GM12873 (cell line): ENCODE data around the gene DNER.

Experiments
- TF ChIP-seq, protein P1 (sequence below): IDR thresholded peaks from 2 replicates; pipeline ENCODE4 v1.5.1; 2012; ENCODE audit warnings: low read depth, mild to moderate bottlenecking, moderate library complexity, low read length, control low read depth; ENCODE audit not compliant: insufficient read depth; ENCODE audit errors: missing control alignments

Gene DNER

DNA sequence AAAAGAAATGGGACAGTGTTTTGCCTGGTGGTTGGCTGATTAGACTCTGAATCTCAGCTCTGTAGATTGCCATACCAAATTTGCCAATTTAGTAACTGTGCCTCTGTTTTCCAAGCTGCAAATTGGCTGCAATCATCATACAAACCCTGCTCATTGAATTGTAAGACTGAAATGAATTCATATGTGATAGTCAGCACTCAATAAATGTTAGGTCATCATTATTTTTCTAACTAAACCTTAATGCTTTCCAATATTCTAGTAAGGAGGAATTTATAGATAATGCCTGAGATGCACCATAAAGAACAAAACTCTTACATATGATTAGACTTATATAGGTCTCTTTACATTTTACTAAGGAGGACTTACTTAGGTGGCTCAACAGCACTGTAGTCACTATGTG is 85.3 kb downstream of the DNER start:
- TF ChIP-seq, protein P1, sequence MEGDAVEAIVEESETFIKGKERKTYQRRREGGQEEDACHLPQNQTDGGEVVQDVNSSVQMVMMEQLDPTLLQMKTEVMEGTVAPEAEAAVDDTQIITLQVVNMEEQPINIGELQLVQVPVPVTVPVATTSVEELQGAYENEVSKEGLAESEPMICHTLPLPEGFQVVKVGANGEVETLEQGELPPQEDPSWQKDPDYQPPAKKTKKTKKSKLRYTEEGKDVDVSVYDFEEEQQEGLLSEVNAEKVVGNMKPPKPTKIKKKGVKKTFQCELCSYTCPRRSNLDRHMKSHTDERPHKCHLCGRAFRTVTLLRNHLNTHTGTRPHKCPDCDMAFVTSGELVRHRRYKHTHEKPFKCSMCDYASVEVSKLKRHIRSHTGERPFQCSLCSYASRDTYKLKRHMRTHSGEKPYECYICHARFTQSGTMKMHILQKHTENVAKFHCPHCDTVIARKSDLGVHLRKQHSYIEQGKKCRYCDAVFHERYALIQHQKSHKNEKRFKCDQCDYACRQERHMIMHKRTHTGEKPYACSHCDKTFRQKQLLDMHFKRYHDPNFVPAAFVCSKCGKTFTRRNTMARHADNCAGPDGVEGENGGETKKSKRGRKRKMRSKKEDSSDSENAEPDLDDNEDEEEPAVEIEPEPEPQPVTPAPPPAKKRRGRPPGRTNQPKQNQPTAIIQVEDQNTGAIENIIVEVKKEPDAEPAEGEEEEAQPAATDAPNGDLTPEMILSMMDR = no peak

DNA sequence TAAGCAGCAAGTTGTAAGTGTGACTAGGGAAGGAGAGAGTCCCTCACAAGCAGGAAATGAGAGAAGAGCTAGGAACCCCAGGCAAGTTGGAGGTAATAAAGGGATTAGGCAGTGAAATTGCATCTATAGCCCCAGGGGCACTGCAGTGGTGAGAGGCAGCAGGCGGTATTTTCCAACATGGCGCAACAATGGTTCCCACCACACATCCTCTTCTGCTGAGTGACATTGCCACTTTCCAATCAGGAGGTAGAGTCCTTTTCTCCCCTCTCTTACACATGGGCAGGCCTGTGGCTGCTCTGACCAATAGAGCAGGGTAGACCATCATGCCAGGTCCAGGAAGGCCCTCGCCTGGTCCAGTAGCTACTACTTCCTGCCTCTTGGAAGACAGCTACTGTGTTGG is 86.6 kb downstream of the DNER start:
- TF ChIP-seq, protein P1 = no peak

DNA sequence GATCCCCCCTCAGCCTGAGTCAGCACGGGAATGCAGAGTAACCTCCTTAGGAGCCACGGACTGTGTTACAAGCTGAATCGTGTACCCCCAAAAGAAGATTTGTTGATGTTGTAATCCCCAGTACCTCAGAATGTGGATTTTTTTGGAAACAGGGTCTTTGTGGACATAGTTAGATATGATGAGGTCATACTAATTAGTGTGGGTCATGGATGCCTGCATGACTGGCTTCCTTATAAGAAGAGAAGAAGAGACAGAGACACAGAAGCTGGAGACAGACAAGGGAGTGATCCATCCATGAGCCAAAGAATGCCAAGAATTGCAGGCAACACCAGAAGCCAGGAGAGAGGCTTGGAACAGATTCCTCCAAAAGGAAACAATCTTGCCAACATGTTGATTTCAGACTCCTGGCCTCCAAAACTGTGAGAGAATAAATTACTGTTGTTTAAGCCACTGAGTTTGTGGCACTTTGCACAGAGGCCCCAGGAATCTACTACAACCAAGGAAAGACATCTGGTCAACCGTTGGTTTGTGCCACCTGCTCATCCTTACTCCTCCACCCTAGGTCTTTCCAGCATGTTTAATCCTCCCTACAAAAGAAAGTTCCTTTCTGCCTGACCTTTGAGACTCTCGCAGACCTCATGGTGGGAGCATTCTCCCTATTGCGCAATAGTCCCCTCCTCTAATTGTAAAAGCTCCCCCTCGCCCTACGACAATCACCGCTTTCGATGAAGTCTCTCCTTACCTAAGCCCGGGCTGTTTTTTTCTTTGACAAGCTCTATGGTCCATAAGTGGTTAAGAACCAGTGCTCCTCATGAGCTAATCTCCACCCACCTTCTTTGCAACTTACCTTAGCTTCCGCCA is 91.6 kb downstream of the DNER start:
- TF ChIP-seq, protein P1 = no peak

DNA sequence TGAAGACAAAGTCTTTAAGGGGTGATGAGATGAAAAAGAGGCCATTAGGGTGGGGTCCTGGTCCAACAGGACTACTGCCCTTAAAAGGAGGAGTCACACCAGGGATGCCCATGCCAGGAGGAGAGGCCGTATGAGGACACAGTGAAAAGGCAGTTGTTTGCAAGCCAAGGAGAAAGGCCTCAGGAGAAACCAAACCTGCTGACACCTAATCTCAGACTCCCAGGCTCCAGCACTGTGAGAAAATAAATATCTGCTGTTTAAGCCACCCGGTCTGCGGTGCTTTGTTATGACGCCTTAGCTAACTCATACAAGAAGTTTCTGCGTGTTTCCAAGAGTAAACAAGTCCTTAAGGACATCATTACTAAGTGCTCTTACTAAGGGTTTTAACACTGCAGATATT is 93.6 kb downstream of the DNER start:
- TF ChIP-seq, protein P1 = no peak

DNA sequence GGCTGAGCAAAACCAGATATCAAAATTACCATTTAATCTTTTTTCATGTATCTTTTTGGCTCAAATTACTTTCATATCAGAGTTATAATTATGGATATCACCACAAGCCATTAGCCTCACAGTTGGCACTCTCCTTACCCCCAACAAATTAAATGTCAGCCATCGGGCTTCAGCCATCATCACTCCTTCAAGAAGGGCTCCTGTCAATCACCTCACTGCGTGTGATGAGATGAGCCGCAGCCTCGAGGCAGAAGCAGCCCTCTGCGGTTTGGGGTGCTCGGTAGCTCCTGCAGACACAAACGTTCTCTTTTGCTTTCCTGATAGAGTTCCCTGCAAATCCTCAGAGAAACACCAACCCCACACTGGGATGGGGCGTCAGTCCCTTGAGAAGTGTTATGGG is 94.1 kb downstream of the DNER start:
- TF ChIP-seq, protein P1 = no peak

DNA sequence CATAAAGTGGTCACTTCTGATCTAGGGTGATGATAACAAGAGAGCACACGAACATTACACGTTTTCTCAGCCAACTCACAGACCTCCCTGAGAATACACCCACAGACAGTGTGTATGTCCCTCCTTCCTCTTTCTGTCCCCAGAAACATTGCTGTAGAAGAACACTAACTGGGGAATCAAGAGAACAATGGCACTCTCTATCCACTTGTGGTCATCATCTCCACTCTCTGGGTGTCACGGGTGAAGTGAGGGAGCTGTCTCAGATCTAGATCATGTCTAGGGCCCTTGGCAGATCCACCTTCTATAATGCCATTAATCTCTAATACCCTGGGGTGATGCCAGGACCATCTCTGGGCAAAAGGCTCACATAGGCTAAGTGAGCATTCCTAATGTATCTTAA is 97.9 kb downstream of the DNER start:
- TF ChIP-seq, protein P1 = no peak

DNA sequence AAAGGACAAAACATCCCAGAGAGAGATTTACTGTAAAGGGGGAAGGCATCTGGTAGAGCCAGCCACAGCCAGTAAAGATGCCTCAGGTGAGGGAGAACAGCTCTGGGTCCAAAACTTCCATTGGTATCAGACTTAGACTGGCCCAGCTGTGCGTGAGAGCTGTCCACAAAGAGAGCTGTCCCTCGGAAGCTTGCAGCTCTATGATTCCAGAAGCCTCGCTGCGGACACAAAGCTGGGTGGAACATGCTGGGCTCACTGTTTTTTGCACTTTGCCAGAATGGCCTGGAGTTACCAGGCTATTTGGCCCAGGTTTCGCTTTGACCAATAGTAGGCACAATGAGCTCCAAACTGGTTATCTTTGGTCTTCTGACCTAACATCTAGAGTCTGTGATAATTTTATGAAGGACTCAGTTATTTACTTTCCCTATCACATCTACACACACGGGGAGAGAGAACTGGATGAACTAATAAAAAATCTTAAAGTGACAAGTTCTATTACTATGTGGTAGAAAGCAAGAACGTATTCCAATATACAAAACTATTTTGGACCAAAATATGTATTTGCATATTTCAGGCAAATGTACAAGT is 101.9 kb downstream of the DNER start:
- TF ChIP-seq, protein P1 = no peak
